ENCODE measurements around the gene AKR1C1. TPM values are rescaled to one million over a fixed set of nuclear protein-coding genes. Genes with fewer than 3 reads are reported as not detected.
"Not testable (repeated sequence)": the region's sequence is repeated elsewhere in the genome, so short reads cannot be mapped to it uniquely, and the experiment has no call there.

Gene AKR1C1
- total RNA-seq, 2 experiments from 2014 or later, result 0.89 to 1.1 TPM

DNA sequence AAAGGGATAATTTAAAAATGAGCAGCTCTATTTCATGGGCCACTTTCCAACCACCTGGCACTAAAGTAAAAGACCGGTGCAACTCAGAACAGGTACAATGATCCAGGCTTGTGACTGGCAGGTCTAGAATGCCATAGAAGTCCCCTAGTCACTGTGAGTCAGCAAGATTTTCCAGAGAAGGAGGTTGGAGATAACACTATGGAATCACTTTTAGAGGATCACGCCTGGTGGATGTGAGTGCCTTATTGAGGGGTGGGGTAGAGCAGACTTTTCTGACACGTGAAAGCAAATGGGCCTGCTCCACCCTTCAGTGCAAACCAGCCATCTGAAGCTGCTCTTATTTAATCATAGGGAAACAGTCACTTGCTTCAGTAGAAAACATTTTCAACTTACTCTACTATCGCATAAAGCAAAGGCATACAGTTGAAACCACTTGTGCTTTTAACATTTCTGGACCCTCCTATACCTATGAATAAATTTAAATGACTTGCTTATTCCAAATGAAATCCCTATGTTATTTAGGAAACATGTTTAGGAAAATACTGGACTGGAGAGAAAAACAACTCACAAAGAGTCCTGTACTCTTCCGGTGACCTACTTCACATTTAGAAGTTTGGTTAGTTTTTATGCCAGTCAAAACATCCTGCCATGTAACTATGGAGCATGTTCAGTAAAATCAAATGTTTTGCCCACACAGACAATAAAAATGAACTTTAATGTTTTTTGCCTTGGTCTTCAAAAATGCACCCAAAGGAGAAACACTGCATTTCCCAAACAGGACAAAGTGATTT is 21.5 kb upstream of the AKR1C1 start:
- no peak for DNase-seq
- ChIA-PET CTCF (interaction anchor here (0.6 kb wide), 1 partner anchor 128 kb away, joined by 3 read pairs; no protein-coding TSS in a partner anchor), POLR2A (no interaction called here)
- H3K27me3 Mint-ChIP-seq, result no peaks in the 10 kb centered on the region
- no peak overlapping the region for H3K27ac Mint-ChIP-seq
- H3K4me1 Mint-ChIP-seq, result no peaks in the 10 kb centered on the region
- H3K9me3 Mint-ChIP-seq, result no peaks in the 10 kb centered on the region
- no peaks in the 10 kb centered on the region for H3K36me3 Mint-ChIP-seq (ENCODE audit: low read depth)
- H3K4me3 Mint-ChIP-seq, result no peak overlapping the region

DNA sequence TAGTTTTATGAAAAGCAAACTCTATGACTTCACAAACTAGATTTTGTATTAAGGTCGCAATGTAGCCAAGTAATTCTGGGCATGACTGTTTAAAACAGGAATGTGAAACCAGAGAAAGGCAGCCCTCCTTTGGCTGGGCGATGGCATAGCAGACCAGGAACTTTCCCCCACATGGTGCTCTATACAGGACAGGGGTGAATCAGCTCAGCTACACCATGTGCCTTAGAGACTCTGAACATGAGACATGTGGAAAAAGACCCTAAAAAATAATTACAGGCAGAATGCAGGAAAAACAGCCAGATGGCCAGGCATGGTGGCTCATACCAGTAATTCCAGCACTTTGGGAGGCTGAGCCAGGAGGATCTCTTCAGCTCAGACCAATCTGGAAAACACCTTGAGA is 20.3 kb upstream of the AKR1C1 start:
- POLR2A ChIA-PET; H3K27ac Mint-ChIP-seq; CTCF ChIA-PET; DNase-seq; H3K27me3 Mint-ChIP-seq; H3K36me3 Mint-ChIP-seq (ENCODE audit: low read depth); H3K4me3 Mint-ChIP-seq; H3K9me3 Mint-ChIP-seq; H3K4me1 Mint-ChIP-seq: not testable (repeated sequence)

- H3K27ac Mint-ChIP-seq; CTCF ChIA-PET; H3K4me1 Mint-ChIP-seq; H3K9me3 Mint-ChIP-seq; POLR2A ChIA-PET; DNase-seq; H3K4me3 Mint-ChIP-seq; H3K27me3 Mint-ChIP-seq; H3K36me3 Mint-ChIP-seq (ENCODE audit: low read depth): not testable (repeated sequence)
Measured at GRCh38 chr10:4943416-4943815, 19.8 kb upstream of the AKR1C1 start.

- Mint-ChIP-seq H3K4me1 (no peaks in the 10 kb centered on the region), H3K4me3 (no peak overlapping the region), H3K27ac (no peak overlapping the region), H3K36me3 (ENCODE audit: low read depth) (no peaks in the 10 kb centered on the region), H3K9me3 (no peaks in the 10 kb centered on the region), H3K27me3 (no peaks in the 10 kb centered on the region)
- ChIA-PET CTCF (no interaction called here), POLR2A (no interaction called here)
- DNase-seq, result no peak
Measured at GRCh38 chr10:4943821-4944220, 19.4 kb upstream of the AKR1C1 start.

DNA sequence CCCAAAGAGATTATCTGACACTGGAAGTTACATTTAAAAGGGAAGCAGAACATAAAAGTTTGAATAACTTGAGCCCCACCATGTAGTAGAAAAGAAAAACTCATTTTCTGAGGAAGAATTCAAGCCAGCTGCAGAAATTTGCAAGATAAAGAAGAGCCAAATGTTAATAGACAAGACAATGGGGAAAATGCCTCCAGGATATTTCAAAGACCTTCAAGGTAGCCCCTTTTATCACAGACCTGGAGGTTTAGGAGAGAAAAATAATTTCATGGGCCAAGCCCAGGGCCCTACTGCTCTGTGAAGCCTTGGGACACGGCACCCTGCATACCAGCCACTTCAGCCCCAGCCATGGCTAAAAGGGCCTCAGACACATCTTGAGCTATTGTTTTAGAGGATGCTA is 18.4 kb upstream of the AKR1C1 start:
- Mint-ChIP-seq H3K36me3 (ENCODE audit: low read depth) (no peaks in the 10 kb centered on the region), H3K4me1 (no peaks in the 10 kb centered on the region), H3K27ac (no peak overlapping the region), H3K27me3 (no peaks in the 10 kb centered on the region), H3K4me3 (no peak overlapping the region), H3K9me3 (no peaks in the 10 kb centered on the region)
- no peak for DNase-seq
- CTCF ChIA-PET, result no interaction called here
- POLR2A ChIA-PET, result no interaction called here

GRCh38 chr10:4945766-4946717 is 17.2 kb upstream of the AKR1C1 start:
- Mint-ChIP-seq H3K4me3 (no peak overlapping the region), H3K27ac (no peak overlapping the region), H3K4me1 (no peaks in the 10 kb centered on the region), H3K9me3 (no peaks in the 10 kb centered on the region), H3K27me3 (no peaks in the 10 kb centered on the region), H3K36me3 (ENCODE audit: low read depth) (no peaks in the 10 kb centered on the region)
- no peak for DNase-seq
- CTCF ChIA-PET, result no interaction called here
- POLR2A ChIA-PET, result no interaction called here

GRCh38 chr10:4947039-4947634 is 16.1 kb upstream of the AKR1C1 start:
- no peaks in the 10 kb centered on the region for H3K36me3 Mint-ChIP-seq (ENCODE audit: low read depth)
- no peak overlapping the region for H3K27ac Mint-ChIP-seq
- no peak for DNase-seq
- H3K9me3 Mint-ChIP-seq, result no peaks in the 10 kb centered on the region
- H3K4me1 Mint-ChIP-seq, result no peaks in the 10 kb centered on the region
- H3K27me3 Mint-ChIP-seq, result no peaks in the 10 kb centered on the region
- H3K4me3 Mint-ChIP-seq, result no peak overlapping the region
- ChIA-PET CTCF (no interaction called here), POLR2A (no interaction called here)

GRCh38 chr10:4947635-4948596 is 15.3 kb upstream of the AKR1C1 start:
- no peaks in the 10 kb centered on the region for H3K4me1 Mint-ChIP-seq

DNA sequence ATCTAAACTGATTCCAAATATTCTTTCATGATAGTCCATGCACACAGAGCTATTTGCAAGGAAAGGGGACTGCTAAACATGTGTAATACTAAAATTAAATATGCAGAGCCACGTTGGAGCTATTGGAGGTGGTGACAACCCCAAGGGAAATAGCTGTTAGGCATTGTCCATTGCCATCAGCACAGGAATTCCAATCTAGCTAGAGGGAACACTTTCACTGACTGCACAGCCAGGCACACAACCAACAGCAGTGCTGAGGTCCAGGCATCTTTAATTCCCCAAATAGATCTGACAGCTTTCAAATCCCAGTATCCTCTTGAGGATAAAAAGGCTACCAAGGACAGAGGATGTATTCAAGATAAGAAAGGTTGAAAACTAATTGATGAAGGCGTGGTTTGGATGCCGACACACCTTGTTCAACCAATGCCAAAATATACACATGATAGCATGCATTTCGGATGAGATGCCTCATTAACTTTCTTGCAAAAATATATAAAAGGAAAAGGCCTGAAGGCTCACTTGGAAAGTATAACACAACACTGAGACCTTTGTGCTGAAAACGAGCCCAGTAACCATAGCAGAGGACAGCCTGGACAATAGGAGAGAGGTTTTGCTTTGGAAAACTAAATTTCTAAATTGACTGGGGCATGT is 11.6 kb upstream of the AKR1C1 start:
- H3K27ac Mint-ChIP-seq; DNase-seq; CTCF ChIA-PET; H3K4me1 Mint-ChIP-seq; H3K36me3 Mint-ChIP-seq (ENCODE audit: low read depth); H3K4me3 Mint-ChIP-seq; H3K27me3 Mint-ChIP-seq; H3K9me3 Mint-ChIP-seq; POLR2A ChIA-PET: not testable (repeated sequence)

More at GRCh38 chr10:4947635-4948596, 15.3 kb upstream of the AKR1C1 start:
- ChIA-PET CTCF (no interaction called here), POLR2A (no interaction called here)
- no peak for DNase-seq
- Mint-ChIP-seq H3K27ac (no peak overlapping the region), H3K27me3 (no peaks in the 10 kb centered on the region), H3K4me3 (no peak overlapping the region), H3K9me3 (no peaks in the 10 kb centered on the region), H3K36me3 (ENCODE audit: low read depth) (no peaks in the 10 kb centered on the region)

- H3K36me3 Mint-ChIP-seq (ENCODE audit: low read depth), result no peaks in the 10 kb centered on the region
- no peaks in the 10 kb centered on the region for H3K4me1 Mint-ChIP-seq
- no peaks in the 10 kb centered on the region for H3K9me3 Mint-ChIP-seq
- H3K27ac Mint-ChIP-seq, result no peak overlapping the region
- DNase-seq, result no peak
- no peak overlapping the region for H3K4me3 Mint-ChIP-seq
- no peaks in the 10 kb centered on the region for H3K27me3 Mint-ChIP-seq
- CTCF ChIA-PET, result no interaction called here
- POLR2A ChIA-PET, result no interaction called here
Measured at GRCh38 chr10:4953405-4953804, 9.8 kb upstream of the AKR1C1 start.

DNA sequence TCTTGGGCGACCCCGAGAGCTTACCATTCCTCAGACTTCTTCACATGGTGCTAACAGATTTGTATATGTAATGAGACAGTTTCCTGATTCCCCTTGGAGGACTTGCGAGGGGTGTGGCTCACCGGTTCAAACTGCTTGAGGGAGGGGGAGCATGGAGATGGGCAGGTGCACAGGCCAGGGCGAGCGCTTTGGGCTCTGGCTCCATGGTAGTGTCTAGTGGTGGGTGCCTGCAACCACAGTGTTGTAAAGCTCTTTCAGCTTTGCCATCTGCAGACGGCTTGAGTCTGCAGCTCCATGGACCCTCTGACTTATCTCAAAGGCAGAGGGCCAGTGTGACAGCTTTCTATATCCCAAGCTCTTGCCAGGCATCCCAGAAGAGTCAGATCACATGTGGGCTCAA is 7.1 kb upstream of the AKR1C1 start:
- H3K36me3 Mint-ChIP-seq (ENCODE audit: low read depth); POLR2A ChIA-PET; CTCF ChIA-PET; DNase-seq; H3K4me1 Mint-ChIP-seq; H3K27me3 Mint-ChIP-seq; H3K9me3 Mint-ChIP-seq; H3K4me3 Mint-ChIP-seq; H3K27ac Mint-ChIP-seq: not testable (repeated sequence)

- H3K36me3 Mint-ChIP-seq (ENCODE audit: low read depth); H3K9me3 Mint-ChIP-seq; H3K27me3 Mint-ChIP-seq; H3K4me1 Mint-ChIP-seq; POLR2A ChIA-PET; CTCF ChIA-PET; H3K27ac Mint-ChIP-seq; H3K4me3 Mint-ChIP-seq; DNase-seq: not testable (repeated sequence)
Measured at GRCh38 chr10:4956955-4957645, 6.1 kb upstream of the AKR1C1 start.
